Sigmoid colon (tissue), 7 donors: ENCODE results near the gene TRIO. TPM values are rescaled to one million over a fixed set of nuclear protein-coding genes. Genes with fewer than 3 reads are reported as not detected.

ENCODE experiments used
- DNase-seq: peaks from one replicate; pipeline ENCODE4 v3.0.0-alpha.2; 2019
- H3K27ac ChIP-seq, 4 donors: fragments of 200-600 bp; sonication (generic); one replicate each; pipeline ENCODE4 v1.5.1; 2016 to 2019; ENCODE audit warnings: mild to moderate bottlenecking in 1 of 4
- H3K27me3 ChIP-seq, 3 donors: fragments of 200-600 bp; sonication (generic); one replicate each; pipeline ENCODE4 v1.5.1; 2019; ENCODE audit warnings: mild to moderate bottlenecking in 1 of 3
- H3K36me3 ChIP-seq, 4 donors: fragments of 200-600 bp; sonication (generic); one replicate each; pipeline ENCODE4 v1.5.1; 2016 to 2019
- H3K4me1 ChIP-seq, 4 donors: fragments of 200-600 bp; sonication (generic); one replicate each; pipeline ENCODE4 v1.5.1; 2017 to 2019
- H3K4me3 ChIP-seq, 4 donors: fragments of 200-600 bp; sonication (generic); one replicate each; pipeline ENCODE4 v1.5.1; 2017 to 2019; ENCODE audit warnings: mild to moderate bottlenecking in 2 of 4, moderate library complexity in 1 of 4
- H3K9me3 ChIP-seq, 4 donors: fragments of 200-600 bp in 3 of 4; sonication (generic) in 3 of 4; one replicate each; pipeline versions ENCODE4 v1.5.1 to v1.6.1; 2013 to 2019
- EP300 ChIP-seq, 4 donors: sonication (generic); formaldehyde crosslinking; IDR thresholded peaks; one replicate each; pipeline ENCODE4 v1.6.1; 2017; ENCODE audit warnings: antibody characterized with exemption in 4 of 4
- POLR2A ChIP-seq, 2 donors: fragments of 450-650 bp; IDR thresholded peaks; one replicate each; pipeline ENCODE4 v1.6.1; 2016; ENCODE audit warnings: antibody characterized with exemption in 2 of 2, mild to moderate bottlenecking in 2 of 2, moderate library complexity in 2 of 2
- POLR2AphosphoS5 ChIP-seq, 4 donors: sonication (generic); formaldehyde crosslinking; IDR thresholded peaks; one replicate each; pipeline ENCODE4 v1.6.1; 2017; ENCODE audit warnings: antibody characterized with exemption in 4 of 4
- WGBS, 2 donors: extraction: QIAGEN DNeasy Blood & Tissue Kit; methylation state at CpG; one replicate each; pipeline ENCODE4 v1.1.7; 2013; 5-methylcytosine and 5-hydroxymethylcytosine counted together
- intact Hi-C: fragments of 100-400 bp; cut with DNase I; formaldehyde crosslinking; loops from one replicate; pipeline ENCODE4 v1.15.1; 2023
- polyA plus RNA-seq, 3 donors: library from polyadenylated mRNA; stranded (reverse); fragments of 200-250 nt; gene quantifications; one replicate each; pipeline ENCODE4 v1.2.3, GENCODE V29; 2013
- total RNA-seq, 4 donors: library from RNA; depleted of rRNA; stranded (reverse); fragments of >200 nt; gene quantifications; one replicate each; pipeline ENCODE4 v1.1.0, GENCODE V29; 2016
- TF ChIP-seq, protein P1 (sequence below), 4 experiments: fragments of 450-650 bp in 3 of 4; fragments of 200-600 bp in 1 of 4; IDR thresholded peaks; one replicate each; pipeline ENCODE4 v1.5.1; 2016 to 2019; ENCODE audit warnings: antibody characterized with exemption in 4 of 4, mild to moderate bottlenecking in 3 of 4, moderate library complexity in 2 of 4
- donor health status: healthy with polysubstance abuse.
- donor health status: Bipolar disorder and iron deficiency.
- donor health status: healthy.

The TRIO gene
- total and polyA plus RNA-seq, 7 donors: 34.8 to 300 (median 119) TPM

DNA sequence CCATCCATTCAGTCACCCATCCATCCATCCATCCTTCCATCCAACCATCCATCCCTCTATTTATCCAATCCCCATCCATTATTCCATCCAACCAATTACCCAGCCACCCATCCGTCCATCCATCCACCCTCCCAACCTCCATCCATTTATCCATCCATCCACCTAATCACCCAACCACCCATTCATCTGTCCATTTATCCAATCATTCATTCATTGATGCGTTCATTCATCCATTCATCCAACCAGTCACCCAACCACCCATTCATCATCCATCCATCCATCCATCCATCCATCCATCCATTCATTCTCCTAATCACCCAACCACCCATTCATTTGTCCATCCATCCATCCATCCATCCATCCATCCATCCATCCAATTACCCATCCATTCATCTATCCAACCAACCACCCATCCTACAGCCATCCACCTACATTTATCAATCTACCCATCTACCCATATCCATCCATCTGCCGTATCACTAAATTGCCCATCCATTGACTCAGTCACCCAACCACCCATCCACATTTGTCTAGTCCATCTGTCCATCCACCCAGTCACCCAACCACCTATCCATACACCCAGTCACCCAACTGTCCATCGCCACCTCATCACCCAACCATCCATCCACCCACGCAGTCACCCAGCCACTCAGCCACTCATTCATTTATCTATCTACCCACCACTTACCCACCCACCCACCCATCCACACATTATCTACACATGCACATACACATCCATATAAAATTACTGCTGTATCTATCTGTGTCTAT is 165.4 kb downstream of the TRIO start:
- no peak for DNase-seq
- Histone ChIP-seq H3K9me3 (no peaks in the 10 kb centered on the region), H3K27me3 (no peaks in the 10 kb centered on the region), H3K4me3 (no peak overlapping the region), H3K4me1 (peaks cover 0 to 28% (median 21%) of the 10 kb centered on the region in 4 donors), H3K27ac (no peak overlapping the region), H3K36me3 (peaks cover 0 to 58% (median 12%) of the 10 kb centered on the region in 4 donors)
- intact Hi-C loops: no loop called here
- 95 to 98% methylated on average over 5 of the region's 5 CpGs for WGBS, 2 donors
- TF ChIP-seq EP300 (IDR thresholded peaks at IDR 0.05) (no peak), POLR2A (IDR thresholded peaks at IDR 0.05) (no peak), POLR2AphosphoS5 (IDR thresholded peaks at IDR 0.05) (no peak)
- TF ChIP-seq, protein P1, sequence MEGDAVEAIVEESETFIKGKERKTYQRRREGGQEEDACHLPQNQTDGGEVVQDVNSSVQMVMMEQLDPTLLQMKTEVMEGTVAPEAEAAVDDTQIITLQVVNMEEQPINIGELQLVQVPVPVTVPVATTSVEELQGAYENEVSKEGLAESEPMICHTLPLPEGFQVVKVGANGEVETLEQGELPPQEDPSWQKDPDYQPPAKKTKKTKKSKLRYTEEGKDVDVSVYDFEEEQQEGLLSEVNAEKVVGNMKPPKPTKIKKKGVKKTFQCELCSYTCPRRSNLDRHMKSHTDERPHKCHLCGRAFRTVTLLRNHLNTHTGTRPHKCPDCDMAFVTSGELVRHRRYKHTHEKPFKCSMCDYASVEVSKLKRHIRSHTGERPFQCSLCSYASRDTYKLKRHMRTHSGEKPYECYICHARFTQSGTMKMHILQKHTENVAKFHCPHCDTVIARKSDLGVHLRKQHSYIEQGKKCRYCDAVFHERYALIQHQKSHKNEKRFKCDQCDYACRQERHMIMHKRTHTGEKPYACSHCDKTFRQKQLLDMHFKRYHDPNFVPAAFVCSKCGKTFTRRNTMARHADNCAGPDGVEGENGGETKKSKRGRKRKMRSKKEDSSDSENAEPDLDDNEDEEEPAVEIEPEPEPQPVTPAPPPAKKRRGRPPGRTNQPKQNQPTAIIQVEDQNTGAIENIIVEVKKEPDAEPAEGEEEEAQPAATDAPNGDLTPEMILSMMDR (IDR thresholded peaks at IDR 0.05): no peak

- Histone ChIP-seq H3K4me3 (no peak overlapping the region), H3K9me3 (no peaks in the 10 kb centered on the region), H3K4me1 (peaks cover 0 to 34% (median 25%) of the 10 kb centered on the region in 4 donors), H3K27ac (no peak overlapping the region), H3K27me3 (no peaks in the 10 kb centered on the region), H3K36me3 (peaks cover 0 to 54% (median 12%) of the 10 kb centered on the region in 4 donors)
- intact Hi-C loops: no loop called here
- TF ChIP-seq POLR2A (IDR thresholded peaks at IDR 0.05): no peak
- TF ChIP-seq EP300 (IDR thresholded peaks at IDR 0.05): no peak
- no peak for TF ChIP-seq POLR2AphosphoS5 (IDR thresholded peaks at IDR 0.05)
- TF ChIP-seq, protein P1 (IDR thresholded peaks at IDR 0.05): no peak
- DNase-seq: no peak
These were observed 166.1 kb downstream of the TRIO start for GRCh38 chr5:14309199-14309598.

- intact Hi-C loops: no loop called here
- no peak for DNase-seq
- H3K27me3 ChIP-seq: no peaks in the 10 kb centered on the region
These were observed 166.9 kb downstream of the TRIO start for GRCh38 chr5:14309878-14310531.

GRCh38 chr5:14310901-14311300 is 167.8 kb downstream of the TRIO start:
- Histone ChIP-seq H3K27ac (no peak overlapping the region), H3K4me1 (peaks cover 0 to 25% (median 20%) of the 10 kb centered on the region in 4 donors), H3K27me3 (no peaks in the 10 kb centered on the region), H3K4me3 (no peak overlapping the region), H3K9me3 (no peaks in the 10 kb centered on the region), H3K36me3 (peaks cover 0 to 38% (median 12%) of the 10 kb centered on the region in 4 donors)
- TF ChIP-seq EP300 (IDR thresholded peaks at IDR 0.05) (no peak), POLR2A (IDR thresholded peaks at IDR 0.05) (no peak), POLR2AphosphoS5 (IDR thresholded peaks at IDR 0.05) (no peak)
- TF ChIP-seq, protein P1 (IDR thresholded peaks at IDR 0.05): no peak
- intact Hi-C loops: no loop called here
- WGBS, 2 donors: 74 to 89% methylated on average over 8 of the region's 8 CpGs
- no peak for DNase-seq

More at GRCh38 chr5:14309878-14310531, 166.9 kb downstream of the TRIO start:
- no peak overlapping the region for H3K4me3 ChIP-seq
- no peak overlapping the region for H3K27ac ChIP-seq
- H3K36me3 ChIP-seq: peaks cover 0 to 46% (median 12%) of the 10 kb centered on the region in 4 donors
- no peaks in the 10 kb centered on the region for H3K9me3 ChIP-seq
- TF ChIP-seq POLR2A (IDR thresholded peaks at IDR 0.05): no peak
- H3K4me1 ChIP-seq: peaks cover 0 to 28% (median 22%) of the 10 kb centered on the region in 4 donors
- WGBS, 2 donors: 26 to 73% methylated on average over 8 of the region's 8 CpGs

- H3K36me3 ChIP-seq: peaks cover 5 to 61% (median 25%) of the 10 kb centered on the region in 4 donors
These were observed 171.0 kb downstream of the TRIO start for GRCh38 chr5:14313986-14314690.

More at GRCh38 chr5:14313986-14314690, 171.0 kb downstream of the TRIO start:
- intact Hi-C loops: no loop called here
- DNase-seq: no peak
- peaks cover 0 to 19% (median 10%) of the 10 kb centered on the region in 4 donors for H3K4me1 ChIP-seq
- TF ChIP-seq POLR2A (IDR thresholded peaks at IDR 0.05): no peak
- TF ChIP-seq EP300 (IDR thresholded peaks at IDR 0.05): no peak
- no peak for TF ChIP-seq POLR2AphosphoS5 (IDR thresholded peaks at IDR 0.05)
- TF ChIP-seq, protein P1 (IDR thresholded peaks at IDR 0.05): no peak
- no peaks in the 10 kb centered on the region for H3K27me3 ChIP-seq
- no peak overlapping the region for H3K4me3 ChIP-seq
- WGBS, 2 donors: 25 to 66% methylated on average over 4 of the region's 4 CpGs
- no peaks in the 10 kb centered on the region for H3K9me3 ChIP-seq
- H3K27ac ChIP-seq: peak overlapping the region in 1 of 4 donors; percentile 1
